Vagina (tissue), 2 donors: ENCODE measurements around the gene GCNT3.

Experiments used
- POLR2A ChIP-seq, 2 donors: fragments of 450-650 bp; IDR thresholded peaks; one replicate each; pipeline ENCODE4 v1.6.1; 2017; ENCODE audit warnings: antibody characterized with exemption in 2 of 2, mild to moderate bottlenecking in 2 of 2, moderate library complexity in 2 of 2
- POLR2AphosphoS5 ChIP-seq, 2 donors: sonication (generic); formaldehyde crosslinking; IDR thresholded peaks; one replicate each; pipeline ENCODE4 v1.9.0; 2017; ENCODE audit warnings: antibody characterized with exemption in 2 of 2, mild to moderate bottlenecking in 2 of 2, low read depth in 1 of 2; ENCODE audit not compliant: insufficient read depth in 1 of 2
- TF ChIP-seq, protein P1 (sequence below), 3 experiments: fragments of 450-650 bp in 2 of 3; fragments of 200-600 bp in 1 of 3; sonication (generic) in 1 of 3; IDR thresholded peaks; one replicate each; pipeline ENCODE4 v1.5.1; 2017 to 2019; ENCODE audit warnings: antibody characterized with exemption in 3 of 3, mild to moderate bottlenecking in 2 of 3, moderate library complexity in 2 of 3

- TF ChIP-seq, protein P1, sequence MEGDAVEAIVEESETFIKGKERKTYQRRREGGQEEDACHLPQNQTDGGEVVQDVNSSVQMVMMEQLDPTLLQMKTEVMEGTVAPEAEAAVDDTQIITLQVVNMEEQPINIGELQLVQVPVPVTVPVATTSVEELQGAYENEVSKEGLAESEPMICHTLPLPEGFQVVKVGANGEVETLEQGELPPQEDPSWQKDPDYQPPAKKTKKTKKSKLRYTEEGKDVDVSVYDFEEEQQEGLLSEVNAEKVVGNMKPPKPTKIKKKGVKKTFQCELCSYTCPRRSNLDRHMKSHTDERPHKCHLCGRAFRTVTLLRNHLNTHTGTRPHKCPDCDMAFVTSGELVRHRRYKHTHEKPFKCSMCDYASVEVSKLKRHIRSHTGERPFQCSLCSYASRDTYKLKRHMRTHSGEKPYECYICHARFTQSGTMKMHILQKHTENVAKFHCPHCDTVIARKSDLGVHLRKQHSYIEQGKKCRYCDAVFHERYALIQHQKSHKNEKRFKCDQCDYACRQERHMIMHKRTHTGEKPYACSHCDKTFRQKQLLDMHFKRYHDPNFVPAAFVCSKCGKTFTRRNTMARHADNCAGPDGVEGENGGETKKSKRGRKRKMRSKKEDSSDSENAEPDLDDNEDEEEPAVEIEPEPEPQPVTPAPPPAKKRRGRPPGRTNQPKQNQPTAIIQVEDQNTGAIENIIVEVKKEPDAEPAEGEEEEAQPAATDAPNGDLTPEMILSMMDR (IDR thresholded peaks at IDR 0.05), result no peak
- no peak for TF ChIP-seq POLR2A (IDR thresholded peaks at IDR 0.05)
- TF ChIP-seq POLR2AphosphoS5 (IDR thresholded peaks at IDR 0.05; ENCODE audit: insufficient read depth in 1 of 2, low read depth in 1 of 2), result no peak
Measured at GRCh38 chr15:59615661-59616060, 4.1 kb downstream of the GCNT3 start.
